GM18505 (cell line): ENCODE measurements around the gene CAND2.

Source experiments
- ATAC-seq: cut with Tn5 transposase; IDR thresholded peaks from one replicate; pipeline ENCODE4 v1.9.1; 2021; ENCODE audit not compliant: unreplicated experiment
- POLR2A ChIP-seq: IDR thresholded peaks from 4 replicates; pipeline ENCODE4 v1.6.1; 2011; ENCODE audit warnings: borderline replicate concordance; ENCODE audit not compliant: insufficient read depth, insufficient read length; ENCODE audit errors: extremely low read depth

Gene CAND2

GRCh38 chr3:12803371-12803770, 6.9 kb downstream of the CAND2 start:
- ATAC-seq, result no peak
- TF ChIP-seq POLR2A, result no peak

GRCh38 chr3:12807066-12807465, 10.6 kb downstream of the CAND2 start:
- TF ChIP-seq POLR2A, result no peak
- no peak for ATAC-seq

GRCh38 chr3:12807601-12808359, 11.3 kb downstream of the CAND2 start:
- no peak for ATAC-seq
- TF ChIP-seq POLR2A, result no peak

GRCh38 chr3:12808587-12808986, 12.1 kb downstream of the CAND2 start:
- no peak for TF ChIP-seq POLR2A
- ATAC-seq, result no peak

- TF ChIP-seq POLR2A, result no peak
- no peak for ATAC-seq
Observed at GRCh38 chr3:12809001-12809400, 12.5 kb downstream of the CAND2 start.

- TF ChIP-seq POLR2A, result no peak
- no peak for ATAC-seq
Observed at GRCh38 chr3:12809435-12809834, 13.0 kb downstream of the CAND2 start.

- peak; percentile 99 for ATAC-seq
Observed at GRCh38 chr3:12810013-12810780, 13.7 kb downstream of the CAND2 start.

GRCh38 chr3:12810961-12811360, 14.5 kb downstream of the CAND2 start:
- TF ChIP-seq POLR2A, result no peak
- no peak for ATAC-seq

More at GRCh38 chr3:12810013-12810780, 13.7 kb downstream of the CAND2 start:
- TF ChIP-seq POLR2A, result no peak

- no peak for ATAC-seq
- TF ChIP-seq POLR2A, result no peak
Observed at GRCh38 chr3:12812812-12813211, 16.3 kb downstream of the CAND2 start.

- no peak for ATAC-seq
- TF ChIP-seq POLR2A, result no peak
Observed at GRCh38 chr3:12813967-12814366, 17.5 kb downstream of the CAND2 start.

GRCh38 chr3:12815078-12815477, 18.6 kb downstream of the CAND2 start:
- TF ChIP-seq POLR2A, result no peak
- ATAC-seq, result no peak

GRCh38 chr3:12815719-12816118, 19.2 kb downstream of the CAND2 start:
- ATAC-seq, result no peak
- TF ChIP-seq POLR2A, result no peak

GRCh38 chr3:12816521-12817342, 20.3 kb downstream of the CAND2 start:
- TF ChIP-seq POLR2A, result no peak
- no peak for ATAC-seq
